HepG2 (cell line): ENCODE results near the gene VAPA. TPM values are rescaled to one million over a fixed set of nuclear protein-coding genes. Genes with fewer than 3 reads are reported as not detected.

ENCODE experiments used
- ATAC-seq: fragments of 200-7000 bp; cut with Tn5 transposase; 3 replicates; pipeline ENCODE4 v1.9.1; 2020; ENCODE audit warnings: mild to moderate bottlenecking, moderate library complexity
- BruUV-seq: library from RNA; stranded (reverse); fragments of 400-500 nt; replicated peaks from 2 replicates; lab custom pipeline; 2021; lab: Mats Ljungman, UMichigan
- CTCF ChIA-PET: fragments of 300-600 bp; formaldehyde crosslinking; extraction: SDS; loops from one replicate; lab custom pipeline; 2021; ENCODE audit warnings: low total read pairs, inconsistent platforms, low intra/inter-chr PET ratio; lab: Yijun Ruan, JAX
- POLR2A ChIA-PET: fragments of 350-600 bp; sonication (Branson Sonifier 250); formaldehyde crosslinking; loops from one replicate; lab custom pipeline; 2020; ENCODE audit warnings: antibody characterized with exemption, inconsistent platforms; lab: Yijun Ruan, JAX
- DNase-seq: peaks from one replicate; pipeline ENCODE4 v3.0.0-alpha.2; 2015; ENCODE audit warnings: low spot score
- FAIRE-seq: peaks from 3 replicates; lab custom pipeline; 2011; peaks lifted over from hg19 to GRCh38; lab: Jason Lieb, UNC
- H2AFZ ChIP-seq: one replicate; pipeline ENCODE4 v1.6.1; 2011; ENCODE audit warnings: low read length, inconsistent platforms
- H3K27ac ChIP-seq: fragments of 300-600 bp; 3 replicates; pipeline ENCODE4 v1.8.0; 2011; ENCODE audit warnings: mixed run types, mild to moderate bottlenecking, mixed read lengths, low read length, inconsistent platforms; ENCODE audit not compliant: insufficient read depth; ENCODE audit errors: extremely low read length
- H3K27me3 ChIP-seq, 2 experiments: fragments of 200-600 bp in 1 of 2; 2 replicates in 1 of 2; 3 replicates in 1 of 2; pipeline versions ENCODE4 v1.6.0 to v1.8.0; 2011; ENCODE audit warnings: low read length in 2 of 2, mild to moderate bottlenecking in 2 of 2, moderate library complexity in 2 of 2, inconsistent platforms in 1 of 2; ENCODE audit not compliant: insufficient read depth in 2 of 2, control insufficient read depth in 1 of 2
- H3K36me3 ChIP-seq, 2 experiments: fragments of 200-600 bp in 1 of 2; replicated peaks in 1 of 2; 2 replicates in 1 of 2; 3 replicates in 1 of 2; pipeline versions ENCODE4 v1.5.1 to v1.8.0; 2011; ENCODE audit warnings: low read length in 2 of 2, inconsistent platforms in 1 of 2; ENCODE audit not compliant: insufficient read depth in 2 of 2, control insufficient read depth in 1 of 2
- H3K4me1 ChIP-seq: 2 replicates; pipeline ENCODE4 v1.5.1; 2012; ENCODE audit warnings: low read length, inconsistent platforms; ENCODE audit not compliant: insufficient read depth
- H3K4me2 ChIP-seq: 2 replicates; pipeline ENCODE4 v1.6.0; 2011; ENCODE audit warnings: low read depth, low read length, inconsistent platforms
- H3K4me3 ChIP-seq, 3 experiments: fragments of 200-600 bp in 1 of 3; sonication (generic), shearing (Covaris generic) in 1 of 3; replicated peaks in 1 of 3; 2 replicates each; pipeline ENCODE4 v1.5.1; 2011 to 2016; ENCODE audit warnings: low read length in 3 of 3, inconsistent platforms in 2 of 3, low read depth in 2 of 3, mild to moderate bottlenecking in 2 of 3, control low read depth in 1 of 3, mixed read lengths in 1 of 3; ENCODE audit not compliant: insufficient read depth in 1 of 3
- H3K79me2 ChIP-seq: one replicate; pipeline ENCODE4 v1.6.1; 2011; ENCODE audit warnings: low read length, inconsistent platforms; ENCODE audit not compliant: insufficient read depth
- H3K9ac ChIP-seq: 2 replicates; pipeline ENCODE4 v1.6.0; 2011; ENCODE audit warnings: mild to moderate bottlenecking, low read depth, low read length, inconsistent platforms; ENCODE audit not compliant: insufficient read depth
- H3K9me3 ChIP-seq: 2 replicates; pipeline ENCODE4 v1.5.1; 2012; ENCODE audit warnings: mild to moderate bottlenecking, low read length
- H4K20me1 ChIP-seq: 2 replicates; pipeline ENCODE4 v1.6.0; 2011; ENCODE audit warnings: inconsistent platforms, mild to moderate bottlenecking, low read length, moderate library complexity; ENCODE audit not compliant: insufficient read depth
- GTF3A ChIP-seq: sonication (generic); formaldehyde crosslinking; conservative IDR thresholded peaks from 2 replicates; pipeline ENCODE4 v1.4.0; 2020; ENCODE audit warnings: mild to moderate bottlenecking, missing genetic modification reagents
- KLF15 ChIP-seq: sonication (generic); formaldehyde crosslinking; IDR thresholded peaks from 2 replicates; pipeline ENCODE4 v1.8.1; 2023; ENCODE audit warnings: borderline replicate concordance, mild to moderate bottlenecking, inconsistent platforms, missing genetic modification reagents, mixed read lengths
- ONECUT2 ChIP-seq: sonication (generic); formaldehyde crosslinking; IDR thresholded peaks from 2 replicates; pipeline ENCODE4 v1.4.0; 2020; ENCODE audit warnings: missing genetic modification reagents
- PAWR ChIP-seq: sonication (generic); formaldehyde crosslinking; IDR thresholded peaks from 2 replicates; pipeline ENCODE4 v1.4.0; 2020; ENCODE audit warnings: missing genetic modification reagents, mild to moderate bottlenecking, borderline replicate concordance
- SKI ChIP-seq: fragments of 450-650 bp; IDR thresholded peaks from one replicate; pipeline ENCODE4 v1.6.1; 2018; ENCODE audit warnings: mild to moderate bottlenecking; ENCODE audit not compliant: partially characterized antibody
- SYNCRIP ChIP-seq: fragments of 200-400 bp; formaldehyde crosslinking; IDR thresholded peaks from 2 replicates; pipeline ENCODE4 v1.6.1; 2018; ENCODE audit warnings: mild to moderate bottlenecking, low read depth, low read length; ENCODE audit not compliant: insufficient read depth
- TEAD2 ChIP-seq: sonication (generic); formaldehyde crosslinking; IDR thresholded peaks from 2 replicates; pipeline ENCODE4 v1.9.0; 2021; ENCODE audit warnings: missing genetic modification reagents
- ZNF230 ChIP-seq: sonication (generic); formaldehyde crosslinking; IDR thresholded peaks from 2 replicates; pipeline ENCODE4 v1.4.0; 2020; ENCODE audit warnings: mild to moderate bottlenecking, missing genetic modification reagents
- ZNF235 ChIP-seq: sonication (generic); formaldehyde crosslinking; IDR thresholded peaks from 2 replicates; pipeline ENCODE4 v1.8.1; 2023; ENCODE audit warnings: mild to moderate bottlenecking, missing genetic modification reagents, borderline replicate concordance
- ZNF264 ChIP-seq: sonication (generic); formaldehyde crosslinking; IDR thresholded peaks from 2 replicates; pipeline ENCODE4 v1.4.0; 2020; ENCODE audit warnings: missing genetic modification reagents
- ZNF33A ChIP-seq: sonication (generic); formaldehyde crosslinking; IDR thresholded peaks from 2 replicates; pipeline ENCODE4 v1.5.1; 2020; ENCODE audit warnings: missing genetic modification reagents, mild to moderate bottlenecking, moderate library complexity, borderline replicate concordance
- ZNF510 ChIP-seq: sonication (generic); formaldehyde crosslinking; IDR thresholded peaks from 2 replicates; pipeline ENCODE4 v1.4.0; 2020; ENCODE audit warnings: low read depth, mild to moderate bottlenecking, missing genetic modification reagents
- ZNF589 ChIP-seq: sonication (generic); formaldehyde crosslinking; conservative IDR thresholded peaks from 2 replicates; pipeline ENCODE4 v1.8.0; 2022; ENCODE audit warnings: mild to moderate bottlenecking, moderate library complexity, missing genetic modification reagents
- ZNF878 ChIP-seq: sonication (generic); formaldehyde crosslinking; IDR thresholded peaks from 2 replicates; pipeline ENCODE4 v1.8.1; 2023; ENCODE audit warnings: mild to moderate bottlenecking, missing genetic modification reagents, moderate library complexity
- ZSCAN20 ChIP-seq: sonication (generic); formaldehyde crosslinking; IDR thresholded peaks from 2 replicates; pipeline ENCODE4 v1.4.0; 2020; ENCODE audit warnings: missing genetic modification reagents, mild to moderate bottlenecking, borderline replicate concordance
- WGBS: methylation state at CpG from one replicate; pipeline ENCODE4 v1.1.6; 2017; ENCODE audit warnings: low lambda C conversion rate; 5-methylcytosine and 5-hydroxymethylcytosine counted together
- in situ Hi-C: cut with HindIII; loops from 2 replicates; pipeline ENCODE4 v1.10.0; 2017; ENCODE audit warnings: low pct_unique_long_range_greater_than_20kb; ENCODE audit not compliant: extremely low pct_ligation_motif_present
- intact Hi-C: fragments of 100-400 bp; cut with micrococcal nuclease; formaldehyde crosslinking; loops from one replicate; pipeline ENCODE4 v1.10.0; 2022; ENCODE audit not compliant: unreplicated experiment
- polyA plus RNA-seq, 8 experiments: library from polyadenylated mRNA; depleted of rRNA in 3 of 8; stranded (reverse) in 7 of 8; unstranded in 1 of 8; fragments of >200 nt; fragmentation: Illumina TruSeq in 4 of 8; extraction: Trizol in 4 of 8; gene quantifications; 2 replicates each; pipeline versions ENCODE4 v1.2.1 to v1.2.3, GENCODE V29; 2011 to 2016; ENCODE audit warnings: low read depth in 4 of 8, missing spikeins in 1 of 8, mixed read lengths in 1 of 8; ENCODE audit not compliant: insufficient read depth in 1 of 8
- total RNA-seq, 5 experiments: library from RNA; depleted of rRNA; stranded (reverse); fragments of >200 nt; fragmentation: Illumina TruSeq; extraction: Trizol; gene quantifications; 2 replicates each; pipeline ENCODE4 v1.2.3, GENCODE V29; 2016; ENCODE audit warnings: low read depth in 1 of 5
- TF ChIP-seq, protein P1 (sequence below): sonication (generic); formaldehyde crosslinking; IDR thresholded peaks from 2 replicates; pipeline ENCODE4 v1.5.1; 2020; ENCODE audit warnings: mild to moderate bottlenecking, moderate library complexity, missing genetic modification reagents
- TF ChIP-seq, protein P2 (sequence below): sonication (generic); formaldehyde crosslinking; IDR thresholded peaks from 2 replicates; pipeline ENCODE4 v1.5.1; 2020; ENCODE audit warnings: missing genetic modification reagents, mild to moderate bottlenecking, borderline replicate concordance
- TF ChIP-seq, protein P3 (sequence below): sonication (generic); formaldehyde crosslinking; conservative IDR thresholded peaks from 2 replicates; pipeline ENCODE4 v1.8.0; 2022; ENCODE audit warnings: low read depth, missing genetic modification reagents

Gene VAPA
- total and polyA plus RNA-seq, 2 of the 13 experiments (the other 11 are each of a cell fraction or from before 2014, with no cell fraction given): 167 to 294 TPM

DNA sequence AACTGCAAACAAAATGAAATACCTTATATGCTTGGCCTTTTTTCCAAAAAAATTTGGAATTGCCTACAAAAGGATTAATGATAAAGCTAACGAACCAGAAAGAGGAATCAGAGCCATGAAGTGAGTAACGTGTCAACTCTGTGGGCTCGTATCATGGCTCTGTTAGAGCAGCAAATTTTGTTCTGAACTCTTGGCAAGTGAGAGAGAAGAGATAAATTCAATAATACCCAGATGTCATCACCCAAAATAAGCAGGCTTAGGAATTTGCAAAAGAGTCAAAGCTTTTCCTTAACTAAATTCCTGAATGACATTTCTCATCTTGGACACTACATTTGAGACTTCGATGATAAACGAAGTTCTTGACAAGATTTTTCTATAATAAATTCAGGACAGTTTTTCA, 23.6 kb upstream of the VAPA start:
- ChIA-PET POLR2A (no interaction called here), CTCF (no interaction called here)
- Histone ChIP-seq H3K9me3 (no peaks in the 10 kb centered on the region), H2AFZ (no peak overlapping the region), H3K4me3 (no peak overlapping the region), H3K9ac (no peak overlapping the region), H3K27ac (no peak overlapping the region), H4K20me1 (no peaks in the 10 kb centered on the region), H3K4me2 (no peak overlapping the region), H3K27me3 (no peaks in the 10 kb centered on the region), H3K79me2 (no peaks in the 10 kb centered on the region), H3K36me3 (no peaks in the 10 kb centered on the region), H3K4me1 (peaks cover 17% of the 10 kb centered on the region)
- BruUV-seq: no TSS peak
- no peak for DNase-seq
- FAIRE-seq: no peak
- in situ Hi-C loops: no loop called here
- ATAC-seq: no peak
- intact Hi-C loops: no loop called here
- WGBS: 78% methylated on average over 5 of the region's 5 CpGs
- TF ChIP-seq GTF3A (CRISPR knock-in tag): no peak
- TF ChIP-seq, protein P1, sequence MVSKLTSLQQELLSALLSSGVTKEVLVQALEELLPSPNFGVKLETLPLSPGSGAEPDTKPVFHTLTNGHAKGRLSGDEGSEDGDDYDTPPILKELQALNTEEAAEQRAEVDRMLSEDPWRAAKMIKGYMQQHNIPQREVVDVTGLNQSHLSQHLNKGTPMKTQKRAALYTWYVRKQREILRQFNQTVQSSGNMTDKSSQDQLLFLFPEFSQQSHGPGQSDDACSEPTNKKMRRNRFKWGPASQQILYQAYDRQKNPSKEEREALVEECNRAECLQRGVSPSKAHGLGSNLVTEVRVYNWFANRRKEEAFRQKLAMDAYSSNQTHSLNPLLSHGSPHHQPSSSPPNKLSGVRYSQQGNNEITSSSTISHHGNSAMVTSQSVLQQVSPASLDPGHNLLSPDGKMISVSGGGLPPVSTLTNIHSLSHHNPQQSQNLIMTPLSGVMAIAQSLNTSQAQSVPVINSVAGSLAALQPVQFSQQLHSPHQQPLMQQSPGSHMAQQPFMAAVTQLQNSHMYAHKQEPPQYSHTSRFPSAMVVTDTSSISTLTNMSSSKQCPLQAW (CRISPR knock-in tag): no peak
- TF ChIP-seq ZNF230: no peak
- no peak for TF ChIP-seq TEAD2 (CRISPR knock-in tag)
- TF ChIP-seq, protein P2, sequence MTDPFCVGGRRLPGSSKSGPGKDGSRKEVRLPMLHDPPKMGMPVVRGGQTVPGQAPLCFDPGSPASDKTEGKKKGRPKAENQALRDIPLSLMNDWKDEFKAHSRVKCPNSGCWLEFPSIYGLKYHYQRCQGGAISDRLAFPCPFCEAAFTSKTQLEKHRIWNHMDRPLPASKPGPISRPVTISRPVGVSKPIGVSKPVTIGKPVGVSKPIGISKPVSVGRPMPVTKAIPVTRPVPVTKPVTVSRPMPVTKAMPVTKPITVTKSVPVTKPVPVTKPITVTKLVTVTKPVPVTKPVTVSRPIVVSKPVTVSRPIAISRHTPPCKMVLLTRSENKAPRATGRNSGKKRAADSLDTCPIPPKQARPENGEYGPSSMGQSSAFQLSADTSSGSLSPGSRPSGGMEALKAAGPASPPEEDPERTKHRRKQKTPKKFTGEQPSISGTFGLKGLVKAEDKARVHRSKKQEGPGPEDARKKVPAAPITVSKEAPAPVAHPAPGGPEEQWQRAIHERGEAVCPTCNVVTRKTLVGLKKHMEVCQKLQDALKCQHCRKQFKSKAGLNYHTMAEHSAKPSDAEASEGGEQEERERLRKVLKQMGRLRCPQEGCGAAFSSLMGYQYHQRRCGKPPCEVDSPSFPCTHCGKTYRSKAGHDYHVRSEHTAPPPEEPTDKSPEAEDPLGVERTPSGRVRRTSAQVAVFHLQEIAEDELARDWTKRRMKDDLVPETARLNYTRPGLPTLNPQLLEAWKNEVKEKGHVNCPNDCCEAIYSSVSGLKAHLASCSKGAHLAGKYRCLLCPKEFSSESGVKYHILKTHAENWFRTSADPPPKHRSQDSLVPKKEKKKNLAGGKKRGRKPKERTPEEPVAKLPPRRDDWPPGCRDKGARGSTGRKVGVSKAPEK (CRISPR knock-in tag): no peak
- TF ChIP-seq KLF15: no peak
- TF ChIP-seq SYNCRIP: no peak
- no peak for TF ChIP-seq ZNF235 (CRISPR knock-in tag)
- TF ChIP-seq, protein P3, sequence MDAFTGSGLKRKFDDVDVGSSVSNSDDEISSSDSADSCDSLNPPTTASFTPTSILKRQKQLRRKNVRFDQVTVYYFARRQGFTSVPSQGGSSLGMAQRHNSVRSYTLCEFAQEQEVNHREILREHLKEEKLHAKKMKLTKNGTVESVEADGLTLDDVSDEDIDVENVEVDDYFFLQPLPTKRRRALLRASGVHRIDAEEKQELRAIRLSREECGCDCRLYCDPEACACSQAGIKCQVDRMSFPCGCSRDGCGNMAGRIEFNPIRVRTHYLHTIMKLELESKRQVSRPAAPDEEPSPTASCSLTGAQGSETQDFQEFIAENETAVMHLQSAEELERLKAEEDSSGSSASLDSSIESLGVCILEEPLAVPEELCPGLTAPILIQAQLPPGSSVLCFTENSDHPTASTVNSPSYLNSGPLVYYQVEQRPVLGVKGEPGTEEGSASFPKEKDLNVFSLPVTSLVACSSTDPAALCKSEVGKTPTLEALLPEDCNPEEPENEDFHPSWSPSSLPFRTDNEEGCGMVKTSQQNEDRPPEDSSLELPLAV (CRISPR knock-in tag): no peak
- TF ChIP-seq ONECUT2 (CRISPR knock-in tag): no peak
- TF ChIP-seq ZNF589: no peak
- no peak for TF ChIP-seq SKI
- TF ChIP-seq ZSCAN20 (CRISPR knock-in tag): no peak
- TF ChIP-seq ZNF510 (CRISPR knock-in tag): no peak
- no peak for TF ChIP-seq ZNF33A (CRISPR knock-in tag)
- TF ChIP-seq PAWR (CRISPR knock-in tag): no peak
- no peak for TF ChIP-seq ZNF878 (CRISPR knock-in tag)
- no peak for TF ChIP-seq ZNF264
